Neuronal stem cell (in vitro differentiated cells): ENCODE data around the gene TAOK1.

Experiments used
- DNase-seq: peaks from one replicate; pipeline ENCODE4 v3.0.0-alpha.2; 2013; ENCODE audit warnings: low spot score
- H2AFZ ChIP-seq: one replicate; pipeline ENCODE4 v1.6.1; 2013; ENCODE audit warnings: mild to moderate bottlenecking, low read length, inconsistent platforms
- H2AK5ac ChIP-seq: 2 replicates; pipeline ENCODE4 v1.6.1; 2013; ENCODE audit warnings: low read depth, mild to moderate bottlenecking, inconsistent platforms, low read length, moderate library complexity, mixed read lengths
- H2BK120ac ChIP-seq: 2 replicates; pipeline ENCODE4 v1.6.1; 2013; ENCODE audit warnings: low read depth, mild to moderate bottlenecking, inconsistent platforms, low read length, moderate library complexity, mixed read lengths
- H2BK12ac ChIP-seq: one replicate; pipeline ENCODE4 v1.6.1; 2013; ENCODE audit warnings: low read length, inconsistent platforms
- H2BK15ac ChIP-seq: 2 replicates; pipeline ENCODE4 v1.6.1; 2013; ENCODE audit warnings: mild to moderate bottlenecking, low read length, inconsistent platforms, mixed read lengths
- H2BK5ac ChIP-seq: one replicate; pipeline ENCODE4 v1.6.1; 2013; ENCODE audit warnings: inconsistent platforms, mild to moderate bottlenecking, low read length, moderate library complexity
- H3K14ac ChIP-seq: one replicate; pipeline ENCODE4 v1.6.1; 2013; ENCODE audit warnings: low read length, inconsistent platforms
- H3K18ac ChIP-seq: 2 replicates; pipeline ENCODE4 v1.6.1; 2013; ENCODE audit warnings: low read length, inconsistent platforms
- H3K23ac ChIP-seq: 2 replicates; pipeline ENCODE4 v1.6.1; 2013; ENCODE audit warnings: low read depth, mild to moderate bottlenecking, mixed read lengths, low read length, inconsistent platforms; ENCODE audit not compliant: poor library complexity
- H3K27ac ChIP-seq: replicated peaks from 3 replicates; pipeline ENCODE4 v1.5.1; 2013; ENCODE audit warnings: low read length, inconsistent platforms
- H3K27me3 ChIP-seq, 3 experiments: 2 replicates each; pipeline ENCODE4 v1.6.1; 2013; ENCODE audit warnings: low read length in 3 of 3, mild to moderate bottlenecking in 2 of 3, inconsistent platforms in 1 of 3, low read depth in 1 of 3, mixed read lengths in 1 of 3, moderate library complexity in 1 of 3; ENCODE audit not compliant: control insufficient read depth in 3 of 3, insufficient read depth in 3 of 3
- H3K36me3 ChIP-seq, 2 donors: replicated peaks in 1 of 2; 2 replicates each; pipeline ENCODE4 v1.6.1; 2013; ENCODE audit warnings: low read length in 2 of 2; ENCODE audit not compliant: control insufficient read depth in 2 of 2, insufficient read depth in 2 of 2
- H3K4ac ChIP-seq: 2 replicates; pipeline ENCODE4 v1.6.1; 2013; ENCODE audit warnings: inconsistent platforms, mild to moderate bottlenecking, low read length, moderate library complexity
- H3K4me1 ChIP-seq, 2 donors: 1 replicate in 1 of 2; 2 replicates in 1 of 2; pipeline ENCODE4 v1.6.1; 2013; ENCODE audit warnings: low read length in 2 of 2, low read depth in 1 of 2; ENCODE audit not compliant: control insufficient read depth in 2 of 2, insufficient read depth in 1 of 2
- H3K4me2 ChIP-seq: one replicate; pipeline ENCODE4 v1.6.1; 2013; ENCODE audit warnings: mild to moderate bottlenecking, low read length, inconsistent platforms; ENCODE audit not compliant: insufficient read depth, poor library complexity, severe bottlenecking
- H3K4me3 ChIP-seq, 2 donors: 2 replicates each; pipeline ENCODE4 v1.5.1; 2013; ENCODE audit warnings: low read length in 2 of 2, mild to moderate bottlenecking in 2 of 2, inconsistent platforms in 1 of 2, moderate library complexity in 1 of 2
- H3K79me1 ChIP-seq: one replicate; pipeline ENCODE4 v1.6.1; 2013; ENCODE audit warnings: low read depth, mild to moderate bottlenecking, inconsistent platforms, low read length, moderate library complexity
- H3K9ac ChIP-seq: one replicate; pipeline ENCODE4 v1.6.1; 2013; ENCODE audit warnings: mild to moderate bottlenecking, low read depth, low read length, inconsistent platforms; ENCODE audit not compliant: poor library complexity
- H3K9me3 ChIP-seq, 2 donors: replicated peaks in 1 of 2; 2 replicates each; pipeline versions ENCODE3 to v1.6.1; 2013; ENCODE audit warnings: low read length in 2 of 2, mild to moderate bottlenecking in 2 of 2, inconsistent platforms in 1 of 2, low read depth in 1 of 2, mixed read lengths in 1 of 2, moderate library complexity in 1 of 2; ENCODE audit not compliant: control insufficient read depth in 2 of 2, insufficient read depth in 1 of 2
- H4K8ac ChIP-seq: one replicate; pipeline ENCODE4 v1.6.1; 2013; ENCODE audit warnings: low read depth, mild to moderate bottlenecking, inconsistent platforms, low read length, moderate library complexity
- H4K91ac ChIP-seq: one replicate; pipeline ENCODE4 v1.6.1; 2013; ENCODE audit warnings: low read length, low read depth, mild to moderate bottlenecking, inconsistent platforms; ENCODE audit not compliant: poor library complexity
- WGBS, 2 donors: extraction: QIAGEN DNeasy Blood & Tissue Kit; methylation state at CpG; one replicate each; pipeline ENCODE4 v1.1.7; 2013; ENCODE audit warnings: missing lambda C conversion rate in 2 of 2, mixed read lengths in 1 of 2; ENCODE audit not compliant: insufficient read length in 2 of 2, insufficient replicate concordance in 1 of 2; ENCODE audit errors: extremely low coverage in 2 of 2; 5-methylcytosine and 5-hydroxymethylcytosine counted together

TAOK1 gene

GRCh38 chr17:29581583-29582253 is 191.6 kb downstream of the TAOK1 start:
- H3K4me2 ChIP-seq: no peak overlapping the region
- H4K8ac ChIP-seq: no peak overlapping the region
- WGBS, 2 donors: no CpG with 5 or more reads among the region's 20 CpGs
- no peak overlapping the region for H3K18ac ChIP-seq
- no peaks in the 10 kb centered on the region for H3K9me3 ChIP-seq
- peak overlapping the region; percentile 50 for H3K9ac ChIP-seq
- H2AK5ac ChIP-seq: peak overlapping the region; percentile 44
- peaks cover 8% of the 10 kb centered on the region for H3K79me1 ChIP-seq
- peaks cover 17 to 20% of the 10 kb centered on the region in 2 donors for H3K4me1 ChIP-seq
- no peak overlapping the region for H3K4ac ChIP-seq
- no peak overlapping the region for H2AFZ ChIP-seq
- H3K4me3 ChIP-seq: no peak overlapping the region
- H2BK15ac ChIP-seq: no peak overlapping the region
- no peaks in the 10 kb centered on the region for H3K27me3 ChIP-seq
- peaks cover 45 to 68% of the 10 kb centered on the region in 2 donors for H3K36me3 ChIP-seq
- H4K91ac ChIP-seq: no peak overlapping the region
- no peak for DNase-seq
- H2BK5ac ChIP-seq: no peak overlapping the region
- H3K23ac ChIP-seq: peak overlapping the region; percentile 39
- H3K14ac ChIP-seq: no peak overlapping the region
- no peak overlapping the region for H2BK120ac ChIP-seq
- peak overlapping the region; percentile 23 for H2BK12ac ChIP-seq
- no peak overlapping the region for H3K27ac ChIP-seq

GRCh38 chr17:29582254-29582765 is 192.1 kb downstream of the TAOK1 start:
- H2BK120ac ChIP-seq: no peak overlapping the region
- no CpG with 5 or more reads among the region's 10 CpGs for WGBS, 2 donors
- H3K4me2 ChIP-seq: no peak overlapping the region

GRCh38 chr17:29582772-29583171 is 192.6 kb downstream of the TAOK1 start:
- H3K27me3 ChIP-seq: no peaks in the 10 kb centered on the region
- H3K23ac ChIP-seq: no peak overlapping the region
- H2BK120ac ChIP-seq: no peak overlapping the region
- peaks cover 9% of the 10 kb centered on the region for H3K79me1 ChIP-seq
- H2BK12ac ChIP-seq: no peak overlapping the region
- H3K9me3 ChIP-seq: no peaks in the 10 kb centered on the region
- no peak for DNase-seq
- no peak overlapping the region for H3K27ac ChIP-seq
- H2AK5ac ChIP-seq: no peak overlapping the region
- no peak overlapping the region for H2BK15ac ChIP-seq
- no peak overlapping the region for H4K8ac ChIP-seq
- no peak overlapping the region for H3K14ac ChIP-seq
- H3K9ac ChIP-seq: peak overlapping the region; percentile 1
- H3K4ac ChIP-seq: no peak overlapping the region
- no peak overlapping the region for H3K4me2 ChIP-seq
- peak overlapping the region; percentile 55 for H2BK5ac ChIP-seq
- no peak overlapping the region for H2AFZ ChIP-seq
- WGBS, 2 donors: no CpG with 5 or more reads among the region's 13 CpGs
- H4K91ac ChIP-seq: no peak overlapping the region
- peaks cover 18 to 28% of the 10 kb centered on the region in 2 donors for H3K4me1 ChIP-seq
- no peak overlapping the region for H3K18ac ChIP-seq
- H3K4me3 ChIP-seq: no peak overlapping the region
- H3K36me3 ChIP-seq: peaks cover 38 to 58% of the 10 kb centered on the region in 2 donors

More at GRCh38 chr17:29582254-29582765, 192.1 kb downstream of the TAOK1 start:
- H4K91ac ChIP-seq: no peak overlapping the region
- H3K18ac ChIP-seq: no peak overlapping the region
- H3K27me3 ChIP-seq: no peaks in the 10 kb centered on the region
- no peak for DNase-seq
- H3K4ac ChIP-seq: no peak overlapping the region
- H3K4me1 ChIP-seq: peaks cover 17 to 24% of the 10 kb centered on the region in 2 donors
- no peak overlapping the region for H4K8ac ChIP-seq
- no peak overlapping the region for H3K4me3 ChIP-seq
- H2BK12ac ChIP-seq: no peak overlapping the region
- peaks cover 7% of the 10 kb centered on the region for H3K79me1 ChIP-seq
- no peak overlapping the region for H3K14ac ChIP-seq
- H3K27ac ChIP-seq: no peak overlapping the region
- peaks cover 41 to 63% of the 10 kb centered on the region in 2 donors for H3K36me3 ChIP-seq
- no peak overlapping the region for H3K9ac ChIP-seq
- H2BK15ac ChIP-seq: no peak overlapping the region
- H3K23ac ChIP-seq: no peak overlapping the region
- H2AK5ac ChIP-seq: no peak overlapping the region
- H2BK5ac ChIP-seq: no peak overlapping the region
- H2AFZ ChIP-seq: no peak overlapping the region
- H3K9me3 ChIP-seq: no peaks in the 10 kb centered on the region

GRCh38 chr17:29583324-29584248 is 193.4 kb downstream of the TAOK1 start:
- no peak for DNase-seq
- H3K4me1 ChIP-seq: peaks cover 20 to 34% of the 10 kb centered on the region in 2 donors
- H4K91ac ChIP-seq: no peak overlapping the region
- H3K27me3 ChIP-seq: no peaks in the 10 kb centered on the region
- H3K4me2 ChIP-seq: no peak overlapping the region
- H4K8ac ChIP-seq: no peak overlapping the region
- H2BK120ac ChIP-seq: no peak overlapping the region
- H3K23ac ChIP-seq: no peak overlapping the region
- H3K27ac ChIP-seq: no peak overlapping the region
- H3K79me1 ChIP-seq: peaks cover 12% of the 10 kb centered on the region
- no peak overlapping the region for H2BK12ac ChIP-seq
- peaks cover 30 to 50% of the 10 kb centered on the region in 2 donors for H3K36me3 ChIP-seq
- no peak overlapping the region for H3K14ac ChIP-seq
- H3K18ac ChIP-seq: peak overlapping the region; percentile 62
- H3K9ac ChIP-seq: peak overlapping the region; percentile 38
- H2BK5ac ChIP-seq: peak overlapping the region; percentile 17
- no peaks in the 10 kb centered on the region for H3K9me3 ChIP-seq
- peak overlapping the region in 1 of 2 donors; percentile 23 for H3K4me3 ChIP-seq
- H2AK5ac ChIP-seq: peak overlapping the region; percentile 58
- H2AFZ ChIP-seq: no peak overlapping the region
- H3K4ac ChIP-seq: no peak overlapping the region
- WGBS, 2 donors: no CpG with 5 or more reads among the region's 16 CpGs
- no peak overlapping the region for H2BK15ac ChIP-seq
